Measurements from ENCODE around the gene C7orf57. TPM values are rescaled to one million over a fixed set of nuclear protein-coding genes. Genes with fewer than 3 reads are reported as not detected.

The C7orf57 gene
- total RNA-seq, 1 donor from 2014 or later, result not detected

DNA sequence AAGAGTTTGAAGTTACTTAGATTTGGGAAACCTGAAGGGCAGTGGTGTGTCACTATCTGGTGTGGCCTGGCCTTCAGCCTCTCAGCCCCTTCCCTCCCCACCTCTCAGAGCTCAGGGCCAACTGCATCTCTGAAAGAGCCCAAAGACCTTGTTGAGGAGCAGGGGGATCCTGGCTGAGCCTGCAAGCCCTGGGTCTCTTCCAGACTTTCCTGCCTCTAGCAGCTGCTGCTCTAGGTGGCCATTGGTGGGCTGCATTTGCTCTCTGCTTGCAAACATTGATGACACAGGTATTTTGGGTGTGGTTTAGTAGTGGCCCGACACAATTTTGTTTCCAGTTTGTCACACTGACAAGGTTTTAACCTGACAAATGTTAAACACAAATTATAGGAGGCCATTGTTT, 50.6 kb downstream of the C7orf57 start:
- TF ChIP-seq, protein P1, sequence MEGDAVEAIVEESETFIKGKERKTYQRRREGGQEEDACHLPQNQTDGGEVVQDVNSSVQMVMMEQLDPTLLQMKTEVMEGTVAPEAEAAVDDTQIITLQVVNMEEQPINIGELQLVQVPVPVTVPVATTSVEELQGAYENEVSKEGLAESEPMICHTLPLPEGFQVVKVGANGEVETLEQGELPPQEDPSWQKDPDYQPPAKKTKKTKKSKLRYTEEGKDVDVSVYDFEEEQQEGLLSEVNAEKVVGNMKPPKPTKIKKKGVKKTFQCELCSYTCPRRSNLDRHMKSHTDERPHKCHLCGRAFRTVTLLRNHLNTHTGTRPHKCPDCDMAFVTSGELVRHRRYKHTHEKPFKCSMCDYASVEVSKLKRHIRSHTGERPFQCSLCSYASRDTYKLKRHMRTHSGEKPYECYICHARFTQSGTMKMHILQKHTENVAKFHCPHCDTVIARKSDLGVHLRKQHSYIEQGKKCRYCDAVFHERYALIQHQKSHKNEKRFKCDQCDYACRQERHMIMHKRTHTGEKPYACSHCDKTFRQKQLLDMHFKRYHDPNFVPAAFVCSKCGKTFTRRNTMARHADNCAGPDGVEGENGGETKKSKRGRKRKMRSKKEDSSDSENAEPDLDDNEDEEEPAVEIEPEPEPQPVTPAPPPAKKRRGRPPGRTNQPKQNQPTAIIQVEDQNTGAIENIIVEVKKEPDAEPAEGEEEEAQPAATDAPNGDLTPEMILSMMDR (IDR thresholded peaks at IDR 0.05), result no peak
- Mint-ChIP-seq H3K27ac (peak overlapping the region; percentile 91), H3K27me3 (peaks cover under 1% of the 10 kb centered on the region), H3K4me3 (no peak overlapping the region), H3K9me3 (no peaks in the 10 kb centered on the region), H3K36me3 (ENCODE audit: low read depth) (no peaks in the 10 kb centered on the region), H3K4me1 (peaks cover 53% of the 10 kb centered on the region)
- CTCF ChIA-PET, result interaction anchor here (1.3 kb wide), 1 partner anchor 95 kb away, joined by 4 read pairs; no protein-coding TSS in a partner anchor
- POLR2A ChIA-PET, result interaction anchor here (1.1 to 1.6 kb wide), 2 partner anchors 106 to 148 kb away, joined by 3 to 4 read pairs; partner anchors contain the start of gene HUS1
- DNase-seq, result no peak
- intact Hi-C loops (cut with micrococcal nuclease), result loop anchor here (1.0 to 10.0 kb wide), 9 partner anchors 24 to 605 kb away; partner anchors contain the start of genes C7orf57 and HUS1
- no peak for ATAC-seq (ENCODE audit: low read depth)

DNA sequence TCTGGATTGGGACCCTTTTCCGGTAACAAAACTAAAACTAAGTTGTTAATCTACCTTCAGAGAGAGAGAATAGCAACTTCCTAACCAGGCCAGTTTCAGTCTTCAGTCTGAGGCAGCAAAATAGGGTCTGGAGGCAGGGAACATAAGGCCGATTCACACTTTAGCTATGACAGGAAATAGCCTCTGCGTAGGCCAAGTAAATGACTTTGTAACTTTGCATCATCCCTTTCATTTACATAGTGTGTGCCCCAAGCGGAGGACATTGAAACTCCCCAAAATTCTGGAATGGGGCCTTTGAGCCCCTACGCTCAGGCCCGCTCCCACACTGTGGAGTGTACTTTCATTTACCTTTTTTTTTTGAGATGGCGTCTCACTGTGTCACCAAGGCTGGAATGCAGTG, 52.0 kb downstream of the C7orf57 start:
- intact Hi-C loops (cut with micrococcal nuclease), result loop anchor here (10.0 kb wide), 1 partner anchor 513 kb away; no protein-coding TSS in a partner anchor
- H3K27ac Mint-ChIP-seq, result peak overlapping the region; percentile 71
- peaks cover 53% of the 10 kb centered on the region for H3K4me1 Mint-ChIP-seq

DNA sequence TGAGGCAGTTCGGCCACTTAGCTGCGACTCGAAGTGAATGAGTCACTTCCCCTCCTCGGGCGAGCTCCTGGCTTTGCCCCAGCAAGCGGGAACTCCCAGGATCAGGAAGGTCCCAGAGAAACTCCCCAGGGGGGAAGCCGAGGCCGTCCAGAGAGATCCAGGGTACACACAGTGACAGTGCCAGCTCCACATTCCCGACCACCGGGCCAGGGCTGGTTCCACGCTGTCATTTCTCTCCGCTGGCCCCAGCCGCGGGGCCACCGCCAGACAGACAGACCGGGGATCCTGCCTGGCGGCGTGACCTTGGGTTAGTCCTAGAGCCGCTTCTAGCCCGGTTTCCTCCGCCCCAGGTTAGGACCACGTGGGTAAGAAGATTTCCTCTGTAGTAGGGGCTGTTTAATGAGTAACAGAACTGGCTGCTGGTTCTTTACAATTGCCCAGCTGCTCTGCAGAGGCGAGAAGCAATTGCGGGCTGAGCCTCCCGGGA, 53.3 kb downstream of the C7orf57 start:
- ATAC-seq (ENCODE audit: low read depth), result peak; percentile 73

More for the DNA sequence above, 52.0 kb downstream of the C7orf57 start:
- Mint-ChIP-seq H3K9me3 (no peaks in the 10 kb centered on the region), H3K4me3 (peak overlapping the region; percentile 54), H3K27me3 (no peaks in the 10 kb centered on the region), H3K36me3 (ENCODE audit: low read depth) (peaks cover 3% of the 10 kb centered on the region)
- ChIA-PET CTCF (interaction anchor here (2.6 kb wide), 1 partner anchor 23 kb away, joined by 8 read pairs; no protein-coding TSS in a partner anchor), POLR2A (interaction anchor here (0.6 to 2.2 kb wide), 3 partner anchors 60 to 149 kb away, joined by 3 to 9 read pairs (median 4); no protein-coding TSS in a partner anchor)
- no peak for DNase-seq
- no peak for ATAC-seq (ENCODE audit: low read depth)
- TF ChIP-seq, protein P1 (IDR thresholded peaks at IDR 0.05), result no peak

DNA sequence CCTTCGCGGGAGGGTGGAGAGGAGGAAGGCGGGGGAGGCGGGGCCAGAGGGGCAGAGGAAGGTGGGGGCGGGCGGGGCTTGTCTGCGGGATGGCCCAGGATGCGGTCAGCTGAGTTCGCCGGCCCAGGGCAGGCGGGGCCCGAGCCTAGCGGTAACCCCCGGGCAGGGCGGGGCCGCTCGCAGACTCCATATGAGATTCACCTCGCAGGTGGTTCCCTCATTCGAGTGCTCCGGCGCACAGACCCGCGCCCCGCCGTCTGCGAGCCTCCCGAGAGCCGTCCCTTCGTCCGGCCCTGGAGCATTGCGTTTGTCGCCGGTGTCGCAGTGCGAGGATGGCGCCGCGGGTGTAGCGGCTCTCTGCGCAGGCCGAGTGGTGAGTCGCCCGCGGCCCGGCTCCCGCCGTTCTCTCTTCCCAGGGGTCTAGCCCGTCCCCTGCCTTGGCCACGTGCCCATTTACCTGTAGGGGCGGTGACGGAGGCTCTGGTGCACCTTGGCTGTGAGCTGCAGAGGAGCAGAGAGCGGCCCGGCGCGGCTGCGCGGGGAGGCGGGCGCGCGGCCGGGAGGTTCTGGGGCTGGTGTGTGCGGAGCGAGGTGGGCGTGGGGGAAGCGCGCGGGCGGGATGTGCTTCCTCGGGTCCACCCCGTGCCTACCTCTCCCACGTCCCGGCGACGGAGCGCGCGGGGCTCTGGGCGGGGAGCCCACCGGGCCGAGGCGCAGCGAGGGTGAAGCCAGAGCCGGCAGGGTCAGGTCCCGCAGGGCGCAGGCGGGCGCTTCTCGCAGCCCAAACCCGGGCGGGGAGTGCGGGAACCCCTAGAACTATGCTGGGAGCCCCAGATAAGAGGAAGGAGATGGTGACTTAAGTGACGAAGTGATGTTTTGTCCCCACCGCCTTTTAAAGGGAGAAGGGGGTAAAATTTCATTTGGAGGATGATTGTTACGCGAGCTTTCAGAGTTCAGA, 54.0 kb downstream of the C7orf57 start, which contains the start of gene UPP1:
TSS of gene UPP1 (plus strand) at position 220 of the 958 bp plus-strand sequence. CDS start 5,519 bp downstream, outside the sequence.
- H3K36me3 Mint-ChIP-seq (ENCODE audit: low read depth), result peaks cover 3% of the 10 kb centered on the region
- ChIA-PET CTCF (interaction anchor here (1.1 to 2.6 kb wide), 2 partner anchors 21 to 120 kb away, joined by 5 to 8 read pairs; no protein-coding TSS in a partner anchor), POLR2A (interaction anchor here (1.1 to 2.2 kb wide), 2 partner anchors 97 to 151 kb away, joined by 4 to 9 read pairs; no protein-coding TSS in a partner anchor)
- ATAC-seq (ENCODE audit: low read depth), result peak; percentile 9
- H3K9me3 Mint-ChIP-seq, result no peaks in the 10 kb centered on the region
- TF ChIP-seq, protein P1 (IDR thresholded peaks at IDR 0.05), result no peak
- intact Hi-C loops (cut with micrococcal nuclease), result loop anchor here (10.0 kb wide), 1 partner anchor 515 kb away; no protein-coding TSS in a partner anchor
- H3K4me3 Mint-ChIP-seq, result peak within 1 kb of the TSS; percentile 88
- H3K27me3 Mint-ChIP-seq, result no peaks in the 10 kb centered on the region
- H3K27ac Mint-ChIP-seq, result peak within 1 kb of the TSS; percentile 82
- H3K4me1 Mint-ChIP-seq, result peaks cover 51% of the 10 kb centered on the region
- peak; percentile 76 for DNase-seq

More for the DNA sequence above, 53.3 kb downstream of the C7orf57 start:
- intact Hi-C loops (cut with micrococcal nuclease), result loop anchor here (10.0 kb wide), 1 partner anchor 514 kb away; no protein-coding TSS in a partner anchor
- Mint-ChIP-seq H3K4me3 (peak overlapping the region; percentile 88), H3K9me3 (no peaks in the 10 kb centered on the region), H3K27me3 (no peaks in the 10 kb centered on the region), H3K27ac (peak overlapping the region; percentile 82), H3K36me3 (ENCODE audit: low read depth) (peaks cover 3% of the 10 kb centered on the region), H3K4me1 (peaks cover 51% of the 10 kb centered on the region)
- no peak for DNase-seq
- TF ChIP-seq, protein P1 (IDR thresholded peaks at IDR 0.05), result no peak
- ChIA-PET CTCF (interaction anchor here (1.1 to 2.6 kb wide), 2 partner anchors 22 to 120 kb away, joined by 5 to 8 read pairs; no protein-coding TSS in a partner anchor), POLR2A (interaction anchor here (2.2 kb wide), 1 partner anchor 150 kb away, joined by 9 read pairs; no protein-coding TSS in a partner anchor)

Data from activated B cell treated with CpG ODN at 0.5 μM for 24 hours (primary cell).